Vagina (tissue), 2 donors: Measurements from ENCODE around the gene AGPAT2. TPM values are rescaled to one million over a fixed set of nuclear protein-coding genes. Genes with fewer than 3 reads are reported as not detected.

Source experiments
- DNase-seq, 2 donors: peaks; one replicate each; pipeline ENCODE4 v3.0.0-alpha.2; 2017; ENCODE audit errors: extremely low spot score in 2 of 2
- H3K27ac ChIP-seq: fragments of 200-600 bp; sonication (generic); one replicate; pipeline ENCODE4 v1.5.1; 2019
- H3K27me3 ChIP-seq: fragments of 200-600 bp; sonication (generic); one replicate; pipeline ENCODE4 v1.5.1; 2019
- H3K36me3 ChIP-seq, 2 donors: fragments of 200-600 bp; sonication (generic); one replicate each; pipeline ENCODE4 v1.5.1; 2017 to 2019
- H3K4me1 ChIP-seq: fragments of 200-600 bp; sonication (generic); one replicate; pipeline ENCODE4 v1.5.1; 2019
- H3K4me3 ChIP-seq, 2 donors: fragments of 200-600 bp; sonication (generic); 1 replicate in 1 of 2; 2 replicates in 1 of 2; pipeline ENCODE4 v1.5.1; 2016 to 2019
- H3K9me3 ChIP-seq: fragments of 200-600 bp; sonication (generic); one replicate; pipeline ENCODE4 v1.5.1; 2019
- CTCF ChIP-seq, 3 experiments: fragments of 450-650 bp in 2 of 3; fragments of 200-600 bp in 1 of 3; sonication (generic) in 1 of 3; IDR thresholded peaks; one replicate each; pipeline ENCODE4 v1.5.1; 2017 to 2019; ENCODE audit warnings: antibody characterized with exemption in 3 of 3, mild to moderate bottlenecking in 2 of 3, moderate library complexity in 2 of 3
- POLR2A ChIP-seq, 2 donors: fragments of 450-650 bp; IDR thresholded peaks; one replicate each; pipeline ENCODE4 v1.6.1; 2017; ENCODE audit warnings: antibody characterized with exemption in 2 of 2, mild to moderate bottlenecking in 2 of 2, moderate library complexity in 2 of 2
- POLR2AphosphoS5 ChIP-seq, 2 donors: sonication (generic); formaldehyde crosslinking; IDR thresholded peaks; one replicate each; pipeline ENCODE4 v1.9.0; 2017; ENCODE audit warnings: antibody characterized with exemption in 2 of 2, mild to moderate bottlenecking in 2 of 2, low read depth in 1 of 2; ENCODE audit not compliant: insufficient read depth in 1 of 2
- intact Hi-C: fragments of 100-400 bp; cut with DNase I; formaldehyde crosslinking; loops from one replicate; pipeline ENCODE4 v1.15.1; 2023
- total RNA-seq: library from RNA; depleted of rRNA; stranded (reverse); fragments of >200 nt; gene quantifications from one replicate; pipeline ENCODE4 v1.2.3, GENCODE V29; 2016

The AGPAT2 gene
- total RNA-seq, 1 donor from 2014 or later, result 87.2 TPM

GRCh38 chr9:136722969-136723356, 35.7 kb upstream of the AGPAT2 start:
- intact Hi-C loops, result no loop called here
- no peak overlapping the region for H3K27ac ChIP-seq
- H3K27me3 ChIP-seq, result no peaks in the 10 kb centered on the region
- peaks cover 0 to 36% of the 10 kb centered on the region in 2 donors for H3K36me3 ChIP-seq
- no peak for TF ChIP-seq POLR2AphosphoS5 (IDR thresholded peaks at IDR 0.05; ENCODE audit: insufficient read depth in 1 of 2, low read depth in 1 of 2)
- TF ChIP-seq POLR2A (IDR thresholded peaks at IDR 0.05), result no peak
- no peak for TF ChIP-seq CTCF (IDR thresholded peaks at IDR 0.05)
- peaks cover 67% of the 10 kb centered on the region for H3K4me1 ChIP-seq
- H3K4me3 ChIP-seq, result no peak overlapping the region
- H3K9me3 ChIP-seq, result no peaks in the 10 kb centered on the region
- no peak for DNase-seq

GRCh38 chr9:136722093-136722968, 35.1 kb upstream of the AGPAT2 start:
- intact Hi-C loops, result no loop called here
- H3K36me3 ChIP-seq, result peaks cover 0 to 36% of the 10 kb centered on the region in 2 donors

GRCh38 chr9:136721339-136722092, 34.3 kb upstream of the AGPAT2 start:
- Histone ChIP-seq H3K4me3 (no peak overlapping the region), H3K27me3 (no peaks in the 10 kb centered on the region), H3K36me3 (peaks cover 0 to 36% of the 10 kb centered on the region in 2 donors), H3K27ac (no peak overlapping the region), H3K9me3 (no peaks in the 10 kb centered on the region), H3K4me1 (peaks cover 57% of the 10 kb centered on the region)
- no peak for DNase-seq
- intact Hi-C loops, result no loop called here
- TF ChIP-seq POLR2AphosphoS5 (IDR thresholded peaks at IDR 0.05; ENCODE audit: insufficient read depth in 1 of 2, low read depth in 1 of 2) (peak; percentile 20 to 44), POLR2A (IDR thresholded peaks at IDR 0.05) (no peak)

More at GRCh38 chr9:136722093-136722968, 35.1 kb upstream of the AGPAT2 start:
- no peak for DNase-seq
- Histone ChIP-seq H3K4me1 (peaks cover 66% of the 10 kb centered on the region), H3K4me3 (no peak overlapping the region), H3K27ac (no peak overlapping the region), H3K27me3 (no peaks in the 10 kb centered on the region), H3K9me3 (no peaks in the 10 kb centered on the region)
- TF ChIP-seq CTCF (IDR thresholded peaks at IDR 0.05) (no peak), POLR2AphosphoS5 (IDR thresholded peaks at IDR 0.05; ENCODE audit: insufficient read depth in 1 of 2, low read depth in 1 of 2) (no peak), POLR2A (IDR thresholded peaks at IDR 0.05) (no peak)

- H3K27ac ChIP-seq, result no peak overlapping the region
- DNase-seq, result no peak
- TF ChIP-seq CTCF (IDR thresholded peaks at IDR 0.05) (no peak), POLR2AphosphoS5 (IDR thresholded peaks at IDR 0.05; ENCODE audit: insufficient read depth in 1 of 2, low read depth in 1 of 2) (no peak), POLR2A (IDR thresholded peaks at IDR 0.05) (no peak)
- H3K36me3 ChIP-seq, result peaks cover 0 to 33% of the 10 kb centered on the region in 2 donors
- intact Hi-C loops, result no loop called here
- no peaks in the 10 kb centered on the region for H3K9me3 ChIP-seq
- H3K4me1 ChIP-seq, result peaks cover 51% of the 10 kb centered on the region
- H3K4me3 ChIP-seq, result no peak overlapping the region
- no peaks in the 10 kb centered on the region for H3K27me3 ChIP-seq
Measured at GRCh38 chr9:136720898-136721338, 33.7 kb upstream of the AGPAT2 start.

GRCh38 chr9:136720251-136720897, 33.1 kb upstream of the AGPAT2 start:
- intact Hi-C loops, result no loop called here
- no peak for TF ChIP-seq CTCF (IDR thresholded peaks at IDR 0.05)
- TF ChIP-seq POLR2A (IDR thresholded peaks at IDR 0.05), result no peak
- TF ChIP-seq POLR2AphosphoS5 (IDR thresholded peaks at IDR 0.05; ENCODE audit: insufficient read depth in 1 of 2, low read depth in 1 of 2), result no peak
- Histone ChIP-seq H3K4me3 (no peak overlapping the region), H3K27ac (no peak overlapping the region), H3K9me3 (no peaks in the 10 kb centered on the region), H3K36me3 (peaks cover 0 to 27% of the 10 kb centered on the region in 2 donors), H3K27me3 (no peaks in the 10 kb centered on the region), H3K4me1 (peaks cover 46% of the 10 kb centered on the region)
- DNase-seq, result no peak
